Esophagus muscularis mucosa (tissue), 4 donors: ENCODE results near the gene A2M. TPM values are rescaled to one million over a fixed set of nuclear protein-coding genes. Genes with fewer than 3 reads are reported as not detected.

Experiments used
- DNase-seq: peaks from one replicate; pipeline ENCODE4 v3.0.0-alpha.2; 2017; ENCODE audit errors: extremely low spot score
- H3K27ac ChIP-seq, 4 donors: fragments of 200-600 bp; sonication (generic); replicated peaks in 1 of 4; 1 replicate in 3 of 4; 2 replicates in 1 of 4; pipeline ENCODE4 v1.5.1; 2016 to 2019; ENCODE audit warnings: mild to moderate bottlenecking in 1 of 4
- H3K27me3 ChIP-seq, 4 donors: fragments of 200-600 bp; sonication (generic); one replicate each; pipeline versions ENCODE4 v1.5.1 to v1.6.0; 2016 to 2019
- H3K36me3 ChIP-seq, 4 donors: fragments of 200-600 bp; sonication (generic); one replicate each; pipeline ENCODE4 v1.5.1; 2016 to 2019
- H3K4me1 ChIP-seq, 4 donors: fragments of 200-600 bp; sonication (generic); one replicate each; pipeline ENCODE4 v1.5.1; 2016 to 2019
- H3K4me3 ChIP-seq, 4 donors: fragments of 200-600 bp; sonication (generic); 1 replicate in 2 of 4; 2 replicates in 2 of 4; pipeline ENCODE4 v1.5.1; 2016 to 2019; ENCODE audit warnings: mild to moderate bottlenecking in 4 of 4, moderate library complexity in 1 of 4
- H3K9me3 ChIP-seq, 4 donors: fragments of 200-600 bp; sonication (generic); 1 replicate in 3 of 4; 2 replicates in 1 of 4; pipeline ENCODE4 v1.5.1; 2016 to 2019
- EP300 ChIP-seq: sonication (generic); formaldehyde crosslinking; IDR thresholded peaks from one replicate; pipeline ENCODE4 v1.6.1; 2017; ENCODE audit warnings: antibody characterized with exemption
- POLR2A ChIP-seq: fragments of 450-650 bp; IDR thresholded peaks from one replicate; pipeline ENCODE4 v1.6.1; 2017; ENCODE audit warnings: antibody characterized with exemption, moderate library complexity, mild to moderate bottlenecking, low read depth
- POLR2AphosphoS5 ChIP-seq, 2 donors: sonication (generic); formaldehyde crosslinking; IDR thresholded peaks; one replicate each; pipeline ENCODE4 v1.6.1; 2017; ENCODE audit warnings: antibody characterized with exemption in 2 of 2
- WGBS: methylation state at CpG from one replicate; pipeline ENCODE4 v1.1.5; 2018; 5-methylcytosine and 5-hydroxymethylcytosine counted together
- intact Hi-C: fragments of 100-400 bp; cut with DNase I; formaldehyde crosslinking; loops from one replicate; pipeline ENCODE4 v1.15.1; 2023
- total RNA-seq, 4 donors: library from RNA; depleted of rRNA; stranded (reverse); fragments of >200 nt; gene quantifications; one replicate each; pipeline versions ENCODE4 v1.1.0 to v1.2.1, GENCODE V29; 2016
- TF ChIP-seq, protein P1 (sequence below), 3 experiments: fragments of 200-600 bp in 2 of 3; fragments of 450-650 bp in 1 of 3; sonication (generic) in 2 of 3; IDR thresholded peaks; one replicate each; pipeline ENCODE4 v1.5.1; 2017 to 2019; ENCODE audit warnings: antibody characterized with exemption in 3 of 3, mild to moderate bottlenecking in 2 of 3, moderate library complexity in 1 of 3

The A2M gene
- total RNA-seq, 4 donors from 2014 or later = 271 to 678 (median 484) TPM

GRCh38 chr12:9022592-9022991 is 93.1 kb downstream of the A2M start:
- TF ChIP-seq, protein P1, sequence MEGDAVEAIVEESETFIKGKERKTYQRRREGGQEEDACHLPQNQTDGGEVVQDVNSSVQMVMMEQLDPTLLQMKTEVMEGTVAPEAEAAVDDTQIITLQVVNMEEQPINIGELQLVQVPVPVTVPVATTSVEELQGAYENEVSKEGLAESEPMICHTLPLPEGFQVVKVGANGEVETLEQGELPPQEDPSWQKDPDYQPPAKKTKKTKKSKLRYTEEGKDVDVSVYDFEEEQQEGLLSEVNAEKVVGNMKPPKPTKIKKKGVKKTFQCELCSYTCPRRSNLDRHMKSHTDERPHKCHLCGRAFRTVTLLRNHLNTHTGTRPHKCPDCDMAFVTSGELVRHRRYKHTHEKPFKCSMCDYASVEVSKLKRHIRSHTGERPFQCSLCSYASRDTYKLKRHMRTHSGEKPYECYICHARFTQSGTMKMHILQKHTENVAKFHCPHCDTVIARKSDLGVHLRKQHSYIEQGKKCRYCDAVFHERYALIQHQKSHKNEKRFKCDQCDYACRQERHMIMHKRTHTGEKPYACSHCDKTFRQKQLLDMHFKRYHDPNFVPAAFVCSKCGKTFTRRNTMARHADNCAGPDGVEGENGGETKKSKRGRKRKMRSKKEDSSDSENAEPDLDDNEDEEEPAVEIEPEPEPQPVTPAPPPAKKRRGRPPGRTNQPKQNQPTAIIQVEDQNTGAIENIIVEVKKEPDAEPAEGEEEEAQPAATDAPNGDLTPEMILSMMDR (IDR thresholded peaks at IDR 0.05) = no peak
- TF ChIP-seq POLR2A (no peak), EP300 (no peak), POLR2AphosphoS5 (IDR thresholded peaks at IDR 0.05) (no peak)
- Histone ChIP-seq H3K9me3 (peaks cover 0 to 10% (median 4%) of the 10 kb centered on the region in 4 donors), H3K27me3 (no peaks in the 10 kb centered on the region), H3K27ac (no peak overlapping the region), H3K4me3 (no peak overlapping the region), H3K4me1 (no peaks in the 10 kb centered on the region), H3K36me3 (no peaks in the 10 kb centered on the region)
- no peak for DNase-seq
- 96% methylated on average over 2 of the region's 2 CpGs for WGBS
- intact Hi-C loops = no loop called here

Other genes with a start within 250 kb of the A2M start
- gene PHC1, start 201.4 kb downstream of the A2M start, total RNA-seq = 10 to 100 TPM; 33.2 to 51.6 (median 43.7) TPM
- 10 to 100 TPM; 72.0 to 96.3 (median 88.5) TPM for gene M6PR, start 166.3 kb downstream of the A2M start, total RNA-seq
- 1 to 10 TPM; 1.5 to 2.2 (median 1.8) TPM for gene KLRG1, start 126.4 kb downstream of the A2M start, total RNA-seq
- 1 to 10 TPM in 1 of 4 donors, under 1 TPM in 1, not detected in 2; 0.06 to 1.2 TPM for gene PZP, start 92.5 kb upstream of the A2M start, total RNA-seq